Loucy (cell line): ENCODE data around the gene REV1.

Experiments
- H2AFZ ChIP-seq: fragments of 200-600 bp; sonication (generic); 2 replicates; pipeline ENCODE4 v1.6.0; 2016; ENCODE audit warnings: antibody characterized with exemption, mild to moderate bottlenecking, low read length, moderate library complexity
- H3F3A ChIP-seq: fragments of 200-600 bp; 2 replicates; pipeline ENCODE4 v1.6.0; 2016; ENCODE audit warnings: antibody characterized with exemption, low read depth, mild to moderate bottlenecking
- H3K27me3 ChIP-seq: fragments of 200-600 bp; sonication (generic); 2 replicates; pipeline ENCODE4 v1.6.1; 2014; ENCODE audit warnings: low read length, mild to moderate bottlenecking; ENCODE audit not compliant: insufficient read depth, poor library complexity, severe bottlenecking
- H3K36me3 ChIP-seq: fragments of 200-600 bp; sonication (generic); 2 replicates; pipeline ENCODE4 v1.6.1; 2016; ENCODE audit warnings: low read length; ENCODE audit not compliant: insufficient read depth
- H3K4me1 ChIP-seq: fragments of 200-600 bp; sonication (generic); 2 replicates; pipeline ENCODE4 v1.5.1; 2014; ENCODE audit warnings: low read length, mild to moderate bottlenecking; ENCODE audit not compliant: insufficient read depth, poor library complexity, severe bottlenecking
- H3K4me2 ChIP-seq: fragments of 200-600 bp; sonication (generic); 2 replicates; pipeline ENCODE4 v1.6.0; 2014; ENCODE audit warnings: antibody characterized with exemption, low read length, low read depth, mild to moderate bottlenecking; ENCODE audit not compliant: poor library complexity, severe bottlenecking
- H3K4me3 ChIP-seq: fragments of 200-600 bp; sonication (generic); 2 replicates; pipeline ENCODE4 v1.5.1; 2014; ENCODE audit warnings: low read length, mild to moderate bottlenecking, mixed read lengths; ENCODE audit not compliant: poor library complexity, severe bottlenecking
- H3K79me2 ChIP-seq: fragments of 200-600 bp; sonication (generic); 2 replicates; pipeline ENCODE4 v1.6.1; 2014; ENCODE audit warnings: low read length; ENCODE audit not compliant: insufficient read depth
- H3K9ac ChIP-seq: fragments of 200-600 bp; sonication (generic); 2 replicates; pipeline ENCODE4 v1.6.0; 2014; ENCODE audit warnings: mild to moderate bottlenecking, low read depth, low read length, moderate library complexity; ENCODE audit not compliant: poor library complexity, severe bottlenecking
- H3K9me2 ChIP-seq: fragments of 200-600 bp; sonication (generic); replicated peaks from 2 replicates; pipeline ENCODE4 v1.6.1; 2016; ENCODE audit warnings: low read depth, low read length, mixed read lengths
- H3K9me3 ChIP-seq: fragments of 200-600 bp; sonication (generic); 2 replicates; pipeline ENCODE4 v1.6.1; 2014; ENCODE audit warnings: mild to moderate bottlenecking, antibody characterized with exemption, low read length, low read depth; ENCODE audit not compliant: insufficient read depth
- H4K20me1 ChIP-seq: fragments of 200-600 bp; sonication (generic); 2 replicates; pipeline ENCODE4 v1.6.0; 2014; ENCODE audit warnings: antibody characterized with exemption, low read length, mild to moderate bottlenecking; ENCODE audit not compliant: insufficient read depth, poor library complexity, severe bottlenecking
- CTCF ChIP-seq: fragments of 200-600 bp; sonication (generic); conservative IDR thresholded peaks from 2 replicates; pipeline ENCODE4 v1.5.1; 2014; ENCODE audit warnings: mild to moderate bottlenecking, antibody characterized with exemption, low read length
- EZH2phosphoT487 ChIP-seq: fragments of 200-600 bp; IDR thresholded peaks from 2 replicates; pipeline ENCODE4 v1.6.1; 2018; ENCODE audit warnings: antibody characterized with exemption, mild to moderate bottlenecking, moderate library complexity, borderline replicate concordance

Gene REV1

GRCh38 chr2:99424371-99424770 is 65.4 kb downstream of the REV1 start:
- H3K4me2 ChIP-seq = no peak overlapping the region
- no peaks in the 10 kb centered on the region for H3K9me2 ChIP-seq
- H3K4me1 ChIP-seq = no peaks in the 10 kb centered on the region
- H4K20me1 ChIP-seq = peaks cover 5% of the 10 kb centered on the region
- H3K9me3 ChIP-seq = no peaks in the 10 kb centered on the region
- TF ChIP-seq CTCF (no peak), EZH2phosphoT487 (no peak)
- H3K9ac ChIP-seq = no peak overlapping the region
- H3K27me3 ChIP-seq = no peaks in the 10 kb centered on the region
- no peak overlapping the region for H2AFZ ChIP-seq
- H3K79me2 ChIP-seq = no peaks in the 10 kb centered on the region
- H3F3A ChIP-seq = no peaks in the 10 kb centered on the region
- no peak overlapping the region for H3K4me3 ChIP-seq
- peaks cover 73% of the 10 kb centered on the region for H3K36me3 ChIP-seq

DNA sequence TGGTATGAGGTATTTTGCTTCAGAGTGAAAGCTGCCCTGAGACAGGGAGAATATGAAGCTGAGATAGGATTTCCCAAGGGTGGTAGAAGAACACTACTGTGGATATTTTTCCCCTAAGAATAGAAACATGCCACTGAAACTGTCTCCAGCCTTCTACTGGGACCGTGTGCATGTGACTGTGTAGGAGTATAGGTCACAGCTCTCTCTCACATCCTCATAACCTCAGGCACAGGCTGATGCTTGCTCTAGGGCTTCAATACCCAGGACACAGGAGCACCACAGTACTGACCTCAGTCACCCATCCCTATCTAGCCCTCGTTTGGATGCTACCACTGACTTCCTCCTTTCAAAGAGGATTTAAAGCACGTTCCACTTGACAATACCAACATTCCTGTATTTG is 67.2 kb downstream of the REV1 start:
- no peaks in the 10 kb centered on the region for H3K27me3 ChIP-seq
- H3K9me3 ChIP-seq = no peaks in the 10 kb centered on the region
- peaks cover 81% of the 10 kb centered on the region for H3K36me3 ChIP-seq
- no peaks in the 10 kb centered on the region for H3F3A ChIP-seq
- TF ChIP-seq EZH2phosphoT487 (no peak), CTCF (no peak)
- H3K4me3 ChIP-seq = no peak overlapping the region
- H3K4me2 ChIP-seq = no peak overlapping the region
- H3K79me2 ChIP-seq = no peaks in the 10 kb centered on the region
- H4K20me1 ChIP-seq = no peaks in the 10 kb centered on the region
- H2AFZ ChIP-seq = no peak overlapping the region
- H3K9me2 ChIP-seq = no peaks in the 10 kb centered on the region
- no peak overlapping the region for H3K9ac ChIP-seq
- no peaks in the 10 kb centered on the region for H3K4me1 ChIP-seq

- peaks cover 79% of the 10 kb centered on the region for H3K36me3 ChIP-seq
- no peak for TF ChIP-seq CTCF
- no peak for TF ChIP-seq EZH2phosphoT487
- H3K79me2 ChIP-seq = no peaks in the 10 kb centered on the region
- H3K9me3 ChIP-seq = no peaks in the 10 kb centered on the region
- no peaks in the 10 kb centered on the region for H3K9me2 ChIP-seq
- H3K4me1 ChIP-seq = no peaks in the 10 kb centered on the region
- H2AFZ ChIP-seq = no peak overlapping the region
- H3K27me3 ChIP-seq = no peaks in the 10 kb centered on the region
- no peak overlapping the region for H3K4me2 ChIP-seq
- H3K4me3 ChIP-seq = no peak overlapping the region
- no peaks in the 10 kb centered on the region for H4K20me1 ChIP-seq
- no peaks in the 10 kb centered on the region for H3F3A ChIP-seq
- no peak overlapping the region for H3K9ac ChIP-seq
These were observed 68.3 kb downstream of the REV1 start for GRCh38 chr2:99421469-99421868.
